ENCODE data around the gene ZMIZ1.

Gene ZMIZ1

DNA sequence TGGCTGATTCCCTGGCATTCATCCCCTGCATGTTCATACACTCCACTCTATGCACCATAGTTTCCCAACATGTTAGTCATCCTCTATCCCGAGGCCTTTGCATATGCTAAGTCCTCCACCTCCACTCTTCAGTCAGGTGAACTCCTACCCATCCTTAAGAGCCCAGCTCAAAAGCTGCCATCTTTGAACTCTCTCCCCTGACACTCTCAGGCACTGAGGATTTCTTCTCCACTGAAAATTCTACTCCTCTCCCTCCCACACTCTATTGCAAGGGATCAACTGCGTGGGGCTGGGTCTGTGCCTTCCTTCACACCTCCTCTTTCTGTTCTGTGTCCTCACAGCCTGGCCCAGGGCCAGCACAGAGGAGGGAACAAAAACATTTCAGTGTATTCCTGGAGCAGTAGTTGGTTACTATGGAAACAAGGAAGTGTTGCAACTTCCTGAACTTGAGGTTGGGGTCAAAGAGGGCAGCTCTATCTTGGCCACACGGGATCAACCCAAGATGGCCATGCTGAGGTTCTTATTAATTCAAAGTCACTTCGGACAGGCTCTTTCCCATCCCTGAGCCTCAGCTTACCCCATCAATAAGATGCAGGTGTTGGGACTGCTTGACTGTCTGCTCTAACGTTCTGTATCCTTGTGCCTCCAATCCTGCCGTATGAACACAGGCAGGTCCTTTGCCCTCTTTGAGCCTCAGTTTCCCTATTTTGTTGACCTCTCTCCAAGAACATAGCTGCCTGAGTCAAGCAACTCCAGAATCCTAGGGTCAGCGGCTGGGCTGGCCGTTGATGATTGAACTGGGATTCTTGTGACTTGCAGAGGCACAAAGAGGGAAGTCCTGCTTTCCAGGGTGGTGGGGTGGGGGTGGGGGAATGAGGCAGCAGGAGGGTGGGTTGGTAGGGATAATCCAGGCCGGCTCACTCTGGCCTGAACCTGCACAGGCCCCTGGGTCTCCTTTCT lies 15.5 kb downstream of the ZMIZ1 start:
- DNase-seq = peak; percentile 53

DNA sequence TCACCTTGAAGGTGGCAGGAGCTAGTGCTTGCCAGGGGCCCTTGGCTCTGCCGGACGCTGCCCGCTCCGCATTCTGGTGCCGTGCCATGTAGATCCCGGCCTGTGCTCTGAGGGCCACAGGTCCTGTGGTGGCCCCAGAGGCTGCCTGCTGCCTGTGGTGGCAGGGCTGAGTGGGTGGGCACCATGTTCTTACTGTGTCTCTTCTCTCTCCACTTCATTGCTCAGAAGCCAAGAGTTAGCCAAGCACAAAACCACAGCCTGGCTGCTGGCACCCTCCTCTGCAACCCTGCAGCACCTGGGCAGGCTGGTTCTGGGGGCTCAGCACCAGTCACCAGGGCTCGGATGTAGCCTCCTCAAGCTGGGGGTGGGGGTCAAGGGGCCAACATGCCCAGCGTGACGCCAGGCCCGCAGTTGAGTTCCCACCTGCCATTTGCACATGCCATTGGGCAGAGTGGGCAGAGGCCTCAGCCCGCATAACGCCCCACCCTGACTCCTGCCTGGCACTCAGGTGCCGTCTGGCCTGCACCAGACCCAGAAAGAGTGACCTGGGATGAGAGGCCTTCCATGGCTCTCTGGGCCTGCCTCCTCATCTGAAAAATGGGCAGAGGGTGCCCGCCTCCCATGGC lies 16.3 kb downstream of the ZMIZ1 start:
- DNase-seq = no peak

DNA sequence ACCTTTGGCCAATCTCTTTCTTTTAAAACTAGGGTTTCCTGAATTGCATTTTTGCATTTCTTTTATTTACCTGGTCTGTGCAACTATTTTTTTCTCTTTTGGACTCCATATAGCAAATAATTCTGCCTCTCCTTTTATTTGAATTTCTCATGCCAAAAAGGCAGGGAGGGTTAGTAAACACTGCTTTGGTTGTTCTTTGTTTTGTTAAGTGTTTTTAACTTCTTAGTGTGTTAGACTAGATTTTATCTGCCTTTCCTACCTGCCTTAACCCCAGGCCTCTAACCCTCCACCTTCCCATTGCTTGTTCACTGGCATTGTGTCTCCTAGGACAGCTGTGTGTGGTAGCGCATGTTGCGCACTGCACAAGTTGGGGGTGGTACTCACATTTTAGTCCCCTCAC lies 18.1 kb downstream of the ZMIZ1 start:
- no peak for DNase-seq

DNA sequence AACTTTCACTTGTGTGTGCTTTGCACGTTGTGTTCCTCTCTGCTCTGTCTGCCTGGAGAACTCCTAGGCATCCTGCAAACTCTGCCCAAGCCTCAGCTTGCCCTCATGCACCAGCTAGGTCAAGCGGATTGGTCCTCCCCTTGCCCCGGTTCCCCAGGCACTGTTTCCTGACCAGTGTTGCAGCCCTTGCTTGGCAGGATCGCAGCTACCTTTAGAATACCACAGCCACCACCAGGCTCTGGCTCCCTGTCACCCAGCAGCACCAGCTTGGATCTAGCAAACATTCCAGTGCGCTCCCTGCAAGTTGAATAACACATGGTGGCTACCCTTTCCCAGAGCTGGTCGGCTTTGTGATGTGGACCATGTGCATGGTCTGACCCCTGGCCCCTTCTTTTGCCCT lies 19.0 kb downstream of the ZMIZ1 start:
- no peak for DNase-seq

DNA sequence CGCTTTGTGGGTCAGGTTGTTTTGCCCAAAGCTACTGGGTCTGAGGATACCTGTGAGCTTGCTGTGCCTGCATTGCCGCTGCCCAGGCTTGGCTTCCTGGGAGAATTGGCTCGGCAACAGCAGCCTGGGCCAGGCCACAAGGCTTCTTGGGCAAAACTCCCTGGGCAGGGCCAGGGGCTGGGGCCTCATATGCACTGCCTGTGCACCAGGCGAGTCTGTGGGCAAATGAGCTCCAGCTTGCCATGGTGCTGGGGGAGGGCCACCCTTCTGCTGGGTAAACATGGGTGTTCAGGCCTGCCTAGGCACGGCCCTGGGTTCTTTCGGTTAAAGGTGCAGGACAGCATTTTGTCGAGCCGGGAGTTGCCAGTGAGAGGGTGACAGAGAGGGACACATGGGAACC lies 19.4 kb downstream of the ZMIZ1 start:
- DNase-seq = no peak

DNA sequence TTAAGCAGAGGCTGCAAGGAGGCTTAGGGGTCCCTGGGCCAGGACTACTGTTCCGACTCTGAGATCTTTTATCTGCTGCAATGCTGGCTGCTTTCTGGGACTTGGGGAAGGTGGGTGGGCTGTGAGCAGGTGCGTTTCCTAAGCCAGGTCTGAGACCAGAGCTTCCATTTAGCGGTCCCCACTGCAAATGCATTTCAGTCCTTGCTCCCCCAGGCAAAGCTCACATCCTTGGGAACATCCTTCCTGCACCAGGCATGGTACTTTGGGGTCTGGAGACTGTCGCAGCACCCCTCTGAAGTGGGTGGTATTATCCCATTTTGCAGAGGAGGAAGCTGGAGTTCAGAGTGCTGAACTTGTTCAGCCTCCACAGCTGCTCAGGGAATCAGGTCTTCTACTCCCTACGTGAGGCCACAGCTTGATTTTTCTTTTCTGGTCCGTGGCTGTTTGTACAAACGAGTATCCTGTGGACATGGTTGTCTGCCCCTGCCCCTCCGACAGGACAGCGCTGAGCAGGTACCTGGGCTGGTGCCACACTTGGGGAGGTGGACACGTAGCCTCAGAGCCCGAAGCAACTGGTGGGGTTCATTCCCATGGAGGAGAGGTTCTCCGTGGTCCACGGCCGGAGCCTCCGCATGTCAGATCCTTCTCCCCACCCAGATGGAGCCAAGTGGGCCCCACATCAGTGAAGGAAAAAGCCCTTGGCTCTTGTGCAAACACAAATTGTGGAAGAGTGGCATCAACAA lies 20.0 kb downstream of the ZMIZ1 start:
- DNase-seq = no peak

DNA sequence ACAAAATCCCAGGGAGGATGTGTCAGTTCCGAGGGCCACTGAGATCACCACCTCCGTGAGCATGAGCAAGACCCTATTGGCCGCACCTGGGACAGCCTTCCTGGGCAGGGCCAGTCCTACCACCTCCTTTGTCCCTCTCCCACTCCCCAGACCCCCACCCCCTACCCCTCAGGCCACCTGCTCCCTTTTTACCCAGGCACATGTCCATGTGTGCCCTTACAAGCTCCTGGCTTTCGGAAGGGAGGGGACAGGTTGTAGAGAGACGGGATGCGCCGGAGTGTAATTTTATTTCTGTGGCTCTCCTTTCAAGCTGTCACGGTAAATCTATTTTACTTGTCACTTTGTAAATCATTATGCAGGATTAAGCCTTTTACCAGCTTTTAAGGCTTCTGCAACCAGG lies 20.9 kb downstream of the ZMIZ1 start:
- DNase-seq = no peak

DNA sequence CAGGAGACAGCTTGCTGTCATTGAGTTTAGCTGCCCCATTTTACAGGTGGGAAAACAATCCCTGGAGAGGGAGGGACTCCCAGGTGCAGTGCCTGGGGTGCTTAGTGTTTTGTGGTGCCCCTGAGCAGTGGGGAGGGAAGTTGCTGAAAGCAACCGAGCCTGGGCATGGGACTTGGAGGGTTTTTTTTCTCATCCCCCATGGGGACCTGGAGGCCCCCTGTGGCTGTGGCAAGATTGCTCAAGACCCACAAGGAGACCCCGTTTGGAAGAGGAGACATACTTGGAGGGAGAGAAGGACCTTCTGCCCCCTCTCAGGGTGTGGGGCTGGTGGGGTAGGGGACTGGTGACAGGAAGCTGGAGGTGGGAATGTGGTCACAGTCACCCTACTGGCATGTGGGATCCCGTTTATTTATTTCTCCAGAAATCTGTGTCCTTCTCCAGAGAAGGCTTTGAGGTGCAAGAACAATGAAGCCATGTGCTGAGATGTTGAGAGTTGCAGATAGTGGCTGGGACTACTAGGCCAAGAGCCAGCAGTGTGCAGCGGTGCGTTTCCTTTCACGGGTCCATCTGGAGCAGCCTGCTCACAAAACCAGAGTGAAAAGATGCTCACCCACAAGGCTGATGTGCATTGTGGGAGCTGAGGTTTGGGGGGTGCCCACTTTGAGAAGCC lies 21.5 kb downstream of the ZMIZ1 start:
- no peak for DNase-seq

DNA sequence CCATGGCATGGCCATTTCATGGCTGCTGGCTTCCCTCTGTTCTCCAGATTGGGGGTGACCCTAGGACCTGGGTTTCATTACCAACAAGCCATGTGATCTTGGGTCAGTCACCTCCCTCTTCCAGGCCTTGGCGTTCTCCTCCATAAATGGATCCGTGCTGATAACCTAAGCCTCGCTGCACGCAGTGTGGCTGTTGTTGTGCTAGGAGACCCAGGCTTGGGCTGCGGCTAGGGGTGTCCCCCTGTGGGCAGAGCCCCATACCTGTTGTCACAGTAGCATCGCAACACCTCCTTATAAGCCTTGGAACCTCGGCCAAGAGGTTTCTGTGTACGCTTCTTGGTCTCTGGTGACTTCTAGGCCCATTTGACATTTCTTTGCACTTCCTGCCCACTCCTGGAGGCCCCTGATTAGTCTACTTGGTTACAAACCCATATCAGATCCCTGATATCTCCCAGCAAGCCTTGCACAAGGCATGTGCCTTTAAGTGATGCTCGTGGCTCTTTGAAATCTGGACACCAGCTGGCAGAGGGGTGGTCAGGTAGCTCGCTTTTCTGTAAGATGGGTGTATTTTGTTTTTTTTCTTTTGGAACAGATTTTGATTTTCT lies 23.6 kb downstream of the ZMIZ1 start:
- DNase-seq = no peak

DNA sequence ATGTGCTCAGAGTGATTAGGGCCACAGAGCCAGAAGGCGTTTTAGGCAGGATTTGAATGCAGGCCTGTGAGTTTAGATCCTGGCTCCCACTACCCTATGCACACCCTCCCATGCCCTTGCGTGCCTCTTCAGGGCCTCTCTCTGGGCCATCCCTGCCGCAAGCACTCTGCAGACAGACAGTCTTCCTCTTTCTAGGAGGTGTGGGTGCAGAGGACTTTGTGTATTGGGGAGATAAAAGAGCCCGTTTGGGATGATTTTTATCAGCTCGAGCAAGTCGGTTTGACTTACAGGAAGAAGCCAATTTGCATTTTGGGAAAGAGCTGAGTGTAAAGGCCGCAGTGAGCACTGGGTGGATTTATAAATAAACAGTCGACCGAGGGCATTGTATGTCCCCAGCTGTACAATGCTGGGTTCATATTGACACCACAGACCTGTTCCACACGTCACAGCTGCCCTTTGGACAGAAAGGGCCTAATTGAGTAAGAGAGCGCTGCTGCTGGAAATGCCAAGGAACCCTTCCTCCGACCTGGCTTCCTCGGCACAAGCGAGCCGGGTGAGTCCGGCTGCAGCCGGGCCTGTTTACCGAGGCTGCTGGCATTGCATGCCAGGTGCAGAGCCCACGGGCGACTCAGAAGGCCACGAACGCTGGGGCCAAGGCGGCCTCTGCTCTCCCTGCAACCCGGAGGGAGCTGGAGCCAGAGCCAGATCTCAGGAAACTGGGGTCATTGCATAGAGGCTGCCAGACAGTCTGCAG lies 25.1 kb downstream of the ZMIZ1 start:
- DNase-seq = no peak

DNA sequence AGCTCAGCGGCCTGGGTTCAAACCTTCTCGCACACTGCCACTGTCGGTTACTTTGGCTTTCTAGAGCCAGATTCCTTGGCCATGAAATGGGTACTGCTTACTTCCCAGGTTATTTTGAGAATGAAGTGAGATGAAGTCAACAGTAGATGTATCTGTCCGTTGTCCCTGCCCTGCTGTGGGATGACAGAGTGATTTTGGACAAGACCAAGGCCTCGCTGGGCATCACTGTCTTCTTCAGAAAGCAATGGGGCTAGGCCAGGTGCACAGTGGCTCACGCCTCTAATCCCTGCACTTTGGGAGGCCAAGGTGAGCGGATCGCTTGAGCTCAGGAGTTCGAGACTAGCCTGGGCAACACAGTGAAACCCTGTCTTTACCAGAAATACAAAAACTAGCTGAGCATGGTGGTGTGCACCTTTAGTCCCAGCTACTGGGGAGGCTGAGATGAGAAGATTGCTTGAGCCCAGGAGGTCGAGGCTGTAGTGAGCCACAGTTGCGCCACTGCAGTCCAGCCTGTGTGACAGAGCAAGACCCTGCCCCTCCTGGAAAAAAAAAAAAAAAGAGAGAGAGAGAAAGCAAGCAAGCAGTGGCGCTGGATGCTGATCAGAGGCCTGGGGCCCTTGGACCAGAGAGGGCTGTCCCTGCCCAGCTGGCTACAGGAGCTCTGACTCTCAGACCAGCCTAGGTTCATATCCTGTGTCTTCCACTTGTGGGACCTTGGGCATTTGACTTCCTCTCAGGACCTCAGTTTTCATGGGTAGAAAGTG lies 25.8 kb downstream of the ZMIZ1 start:
- no peak for DNase-seq

DNA sequence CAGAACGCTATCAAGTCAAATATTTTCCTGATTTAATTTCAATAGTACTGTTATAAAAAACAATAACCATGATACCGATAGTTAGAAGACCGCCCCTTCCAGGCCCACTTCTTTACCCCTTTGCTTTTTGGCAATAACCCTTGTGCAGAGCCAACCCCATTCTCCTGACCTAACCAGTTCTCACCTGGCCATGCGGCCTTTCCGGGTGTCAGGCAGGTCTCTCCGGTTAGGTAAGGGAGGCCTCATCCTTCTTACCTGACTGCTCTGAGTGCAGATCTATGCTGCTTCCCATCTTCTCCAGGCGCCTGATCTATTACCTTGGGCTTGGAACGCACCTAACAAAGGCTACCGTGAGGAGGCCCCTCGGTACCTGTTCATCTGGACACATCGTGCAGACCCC lies 26.6 kb downstream of the ZMIZ1 start:
- DNase-seq = no peak

DNA sequence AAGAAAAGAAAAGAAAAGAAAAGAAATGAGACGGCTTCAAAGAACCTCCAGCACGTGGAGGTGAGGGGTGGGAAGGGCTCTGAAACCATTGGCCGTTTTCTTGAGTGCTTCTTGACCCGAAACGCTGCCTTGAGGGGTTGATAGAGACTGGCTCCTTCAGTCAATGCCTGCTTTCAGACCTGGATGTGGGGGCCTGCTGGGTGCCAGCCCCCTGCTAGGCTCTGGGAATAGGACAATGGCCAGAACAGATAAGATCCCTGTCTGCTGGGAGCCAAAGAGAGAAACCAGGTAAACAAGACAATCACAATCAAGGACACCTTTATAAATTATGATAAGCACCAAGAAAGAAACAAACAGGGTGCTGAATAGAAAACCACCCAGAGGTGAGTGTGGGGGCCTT lies 27.7 kb downstream of the ZMIZ1 start:
- DNase-seq = no peak

DNA sequence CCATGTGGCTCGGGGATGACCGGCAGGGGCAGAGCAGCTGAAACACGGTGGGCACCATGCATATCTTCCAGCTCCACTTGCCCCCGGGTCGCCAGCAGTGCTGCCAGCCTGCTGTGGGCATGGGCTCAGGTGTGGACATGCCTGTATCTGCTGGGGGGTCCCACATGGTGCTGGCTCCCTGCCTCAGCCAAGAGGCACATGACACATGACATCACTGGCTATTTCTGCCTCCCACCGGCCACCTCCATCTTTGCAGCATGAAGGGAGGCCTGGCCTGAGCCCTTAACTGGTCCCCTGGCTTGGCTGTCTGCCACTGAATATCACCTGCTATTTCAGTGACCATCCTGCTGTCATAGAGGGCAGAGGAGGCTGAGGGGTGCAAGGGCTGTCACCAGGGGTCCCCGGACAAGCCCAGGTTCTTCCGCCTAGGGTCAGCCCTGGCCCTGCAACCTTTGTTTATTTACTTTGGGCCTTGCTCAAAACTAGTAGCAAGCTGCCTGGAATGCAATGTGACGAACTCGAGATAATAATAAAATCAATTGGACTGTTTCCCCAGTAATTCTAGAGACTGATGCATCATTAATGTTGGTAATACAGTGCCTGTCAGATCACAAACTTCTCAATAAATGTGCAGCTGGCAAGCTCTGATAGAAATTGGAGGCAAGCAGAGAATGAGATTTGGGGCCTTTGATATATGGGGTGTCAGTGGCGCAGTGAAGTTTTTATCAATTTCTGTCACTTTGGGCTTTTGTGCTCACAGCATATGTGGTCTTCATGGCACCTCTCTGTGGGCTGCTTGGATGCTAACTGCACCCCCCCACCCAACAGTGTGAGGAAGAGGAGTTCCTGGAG lies 28.5 kb downstream of the ZMIZ1 start:
- DNase-seq = no peak

DNA sequence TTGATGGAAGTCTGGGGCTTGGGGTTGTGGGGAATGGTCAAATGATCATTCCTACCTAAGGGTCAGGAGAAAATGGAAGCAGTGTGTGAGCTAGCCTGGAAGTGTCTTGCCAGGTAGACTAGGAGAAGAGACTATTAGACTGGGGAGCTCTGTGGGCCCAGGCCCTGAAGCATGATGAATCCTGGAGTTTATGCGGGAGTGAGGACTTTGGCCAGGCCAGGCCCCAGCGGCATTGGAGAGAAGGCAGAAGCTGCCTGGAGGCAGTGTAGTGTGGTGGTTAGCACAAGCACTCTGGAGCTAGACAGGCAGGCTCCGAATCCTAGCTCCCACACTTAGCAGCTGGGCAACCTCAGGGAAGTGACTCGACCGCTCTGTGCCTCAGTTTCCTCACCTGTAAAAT lies 29.3 kb downstream of the ZMIZ1 start:
- no peak for DNase-seq

DNA sequence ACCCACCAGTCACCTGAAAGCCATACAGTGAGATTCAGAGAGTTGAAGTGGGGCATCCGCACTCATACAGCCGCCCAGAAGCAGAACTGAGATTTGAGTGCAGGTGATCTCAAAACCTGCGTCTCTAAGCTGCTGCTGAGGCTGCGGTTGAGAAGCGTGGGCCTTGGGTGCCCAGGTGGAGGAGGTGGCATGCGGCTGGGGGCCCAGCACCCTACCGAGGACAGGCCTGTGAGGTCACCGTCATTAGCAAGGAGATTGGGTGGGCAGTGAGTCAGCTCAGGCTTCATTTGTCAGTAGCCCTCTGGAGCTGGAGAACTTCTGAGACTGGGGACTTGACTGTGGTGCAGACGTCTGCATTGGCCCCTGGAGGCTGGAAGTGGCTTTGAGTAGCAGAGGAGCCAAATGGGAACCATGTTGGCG lies 29.8 kb downstream of the ZMIZ1 start:
- no peak for DNase-seq

DNA sequence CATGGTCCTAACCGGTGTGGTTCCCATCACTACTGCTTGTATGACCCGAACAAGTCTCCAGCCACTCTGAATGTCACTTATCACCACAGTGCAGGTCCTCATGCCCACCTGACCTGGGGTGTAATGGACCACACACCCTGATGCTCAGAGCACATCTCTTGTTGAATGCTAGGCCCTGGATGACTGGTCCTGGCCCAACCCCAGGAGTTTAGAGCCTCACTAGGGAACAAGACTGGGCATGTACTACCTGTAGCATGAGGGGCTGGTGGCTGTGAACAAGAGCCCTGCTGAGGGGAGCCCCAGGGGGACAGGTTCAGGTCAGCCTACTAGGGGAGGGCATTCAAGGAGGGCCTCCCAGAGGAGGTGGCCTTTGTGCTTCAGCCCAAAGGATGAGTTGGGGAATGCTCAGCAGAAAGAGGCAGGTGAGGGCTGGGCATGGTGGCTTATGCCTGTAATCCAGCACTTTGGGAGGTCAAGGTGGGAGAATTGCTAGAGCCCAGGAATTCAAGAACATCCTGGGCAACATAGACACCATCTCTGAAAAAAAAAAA lies 31.2 kb downstream of the ZMIZ1 start:
- DNase-seq = no peak

DNA sequence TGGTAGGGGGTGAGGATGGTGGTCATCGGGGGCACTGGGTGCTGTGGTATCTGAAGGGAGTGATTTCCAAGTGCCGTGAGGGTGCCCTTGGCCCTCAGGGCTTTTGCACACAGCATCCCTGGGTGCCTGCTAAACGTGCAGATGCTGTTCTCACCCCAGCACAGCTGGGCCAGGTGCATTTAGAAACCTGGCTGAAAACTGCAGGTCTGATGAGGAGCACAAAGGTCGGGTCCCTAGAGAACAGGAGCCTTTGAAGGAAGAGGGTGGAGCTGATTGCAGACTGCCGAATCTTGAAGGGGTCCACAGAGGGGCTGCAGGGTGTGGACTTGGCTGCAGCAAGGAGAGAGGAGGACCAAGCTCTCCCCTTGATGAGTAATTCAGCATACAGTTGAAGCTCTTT lies 32.0 kb downstream of the ZMIZ1 start:
- DNase-seq = no peak

DNA sequence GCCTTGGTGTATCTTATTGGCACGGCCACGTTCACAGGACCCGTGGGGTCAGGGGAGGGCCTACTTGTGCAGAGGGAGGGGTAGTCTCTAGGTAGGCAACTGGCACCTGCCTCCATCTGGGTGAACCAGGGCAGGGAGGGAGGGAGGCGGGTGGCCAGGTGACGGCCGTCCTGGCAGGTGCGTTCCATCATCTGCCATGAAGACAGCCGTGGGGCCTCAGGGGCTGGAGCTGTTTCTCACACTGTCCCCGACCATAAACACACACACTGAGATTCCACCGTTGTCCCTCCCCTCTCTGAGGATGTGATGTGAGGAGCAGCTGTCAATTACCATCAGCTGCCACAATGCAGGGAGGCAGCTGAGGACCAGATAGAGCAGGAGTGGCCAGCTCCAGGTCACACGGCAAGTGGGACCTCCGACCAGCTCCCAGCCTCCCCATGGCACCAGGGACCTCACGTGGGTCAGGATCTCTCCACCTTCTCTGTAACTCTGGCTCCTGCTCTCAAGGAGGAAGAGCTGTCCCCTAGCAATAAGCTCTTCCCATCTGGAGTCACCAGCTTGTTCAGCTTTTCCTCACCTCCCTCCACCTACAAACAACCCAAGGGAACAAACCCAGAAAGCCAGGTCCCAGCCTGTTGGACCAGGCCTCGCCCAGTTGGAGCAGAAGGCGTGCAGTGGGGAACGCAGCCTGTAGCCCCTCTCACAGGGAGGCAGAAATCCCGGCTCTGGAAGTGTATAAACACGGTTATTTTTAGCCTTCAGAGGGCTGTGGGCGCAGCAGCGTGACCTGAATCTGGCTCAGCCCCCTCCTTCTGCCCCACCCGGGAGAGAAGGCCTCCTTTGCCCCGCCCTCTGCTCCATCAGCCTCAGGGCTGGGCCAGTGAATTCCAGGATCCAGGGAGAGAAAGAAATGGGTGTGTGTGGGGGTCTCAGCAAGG lies 33.1 kb downstream of the ZMIZ1 start:
- DNase-seq = no peak

Measured in T1000 (cell line).